Measurements from ENCODE around the gene LRRC7.

LRRC7 gene

GRCh38 chr1:69567652-69568420 lies at the start of gene LRRC7:
LRRC7 (plus strand) TSS chr1:69567922; CDS start chr1:69568640, 718 bp downstream.
- TF ChIP-seq MAX (IDR thresholded peaks at IDR 0.05) (0 out of 2 replicates have a peak, but pooled peaks have one; percentile 6), EGR1 (IDR thresholded peaks at IDR 0.05) (no peak)

GRCh38 chr1:69519006-69519405 lies 48.7 kb upstream of the LRRC7 start:
- TF ChIP-seq TAF1 (IDR thresholded peaks at IDR 0.05; ENCODE audit: low read depth) (no peak), RAD21 (IDR thresholded peaks at IDR 0.05; ENCODE audit: low read depth) (no peak), TCF12 (IDR thresholded peaks at IDR 0.05; ENCODE audit: low read depth) (no peak), ZBTB7A (IDR thresholded peaks at IDR 0.05; ENCODE audit: low read depth) (no peak)
- TF ChIP-seq, protein P1, sequence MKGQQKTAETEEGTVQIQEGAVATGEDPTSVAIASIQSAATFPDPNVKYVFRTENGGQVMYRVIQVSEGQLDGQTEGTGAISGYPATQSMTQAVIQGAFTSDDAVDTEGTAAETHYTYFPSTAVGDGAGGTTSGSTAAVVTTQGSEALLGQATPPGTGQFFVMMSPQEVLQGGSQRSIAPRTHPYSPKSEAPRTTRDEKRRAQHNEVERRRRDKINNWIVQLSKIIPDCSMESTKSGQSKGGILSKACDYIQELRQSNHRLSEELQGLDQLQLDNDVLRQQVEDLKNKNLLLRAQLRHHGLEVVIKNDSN (IDR thresholded peaks at IDR 0.05): no peak

- TF ChIP-seq TAF1 (IDR thresholded peaks at IDR 0.05; ENCODE audit: low read depth) (no peak), TEAD4 (IDR thresholded peaks at IDR 0.05) (no peak), ZBTB7A (IDR thresholded peaks at IDR 0.05; ENCODE audit: low read depth) (no peak), TCF12 (IDR thresholded peaks at IDR 0.05; ENCODE audit: low read depth) (no peak), MAX (IDR thresholded peaks at IDR 0.05) (no peak), YY1 (IDR thresholded peaks at IDR 0.05; ENCODE audit: low read depth) (no peak), RAD21 (IDR thresholded peaks at IDR 0.05; ENCODE audit: low read depth) (no peak), EGR1 (IDR thresholded peaks at IDR 0.05) (no peak), CREB1 (IDR thresholded peaks at IDR 0.05; ENCODE audit: low read depth) (no peak), EP300 (IDR thresholded peaks at IDR 0.05; ENCODE audit: borderline replicate concordance) (no peak), FOXM1 (IDR thresholded peaks at IDR 0.05; ENCODE audit: borderline replicate concordance, low read depth) (no peak), CEBPB (IDR thresholded peaks at IDR 0.05) (no peak), NFIC (IDR thresholded peaks at IDR 0.05) (no peak)
- TF ChIP-seq, protein P1 (IDR thresholded peaks at IDR 0.05): no peak
- TF ChIP-seq, protein P2, sequence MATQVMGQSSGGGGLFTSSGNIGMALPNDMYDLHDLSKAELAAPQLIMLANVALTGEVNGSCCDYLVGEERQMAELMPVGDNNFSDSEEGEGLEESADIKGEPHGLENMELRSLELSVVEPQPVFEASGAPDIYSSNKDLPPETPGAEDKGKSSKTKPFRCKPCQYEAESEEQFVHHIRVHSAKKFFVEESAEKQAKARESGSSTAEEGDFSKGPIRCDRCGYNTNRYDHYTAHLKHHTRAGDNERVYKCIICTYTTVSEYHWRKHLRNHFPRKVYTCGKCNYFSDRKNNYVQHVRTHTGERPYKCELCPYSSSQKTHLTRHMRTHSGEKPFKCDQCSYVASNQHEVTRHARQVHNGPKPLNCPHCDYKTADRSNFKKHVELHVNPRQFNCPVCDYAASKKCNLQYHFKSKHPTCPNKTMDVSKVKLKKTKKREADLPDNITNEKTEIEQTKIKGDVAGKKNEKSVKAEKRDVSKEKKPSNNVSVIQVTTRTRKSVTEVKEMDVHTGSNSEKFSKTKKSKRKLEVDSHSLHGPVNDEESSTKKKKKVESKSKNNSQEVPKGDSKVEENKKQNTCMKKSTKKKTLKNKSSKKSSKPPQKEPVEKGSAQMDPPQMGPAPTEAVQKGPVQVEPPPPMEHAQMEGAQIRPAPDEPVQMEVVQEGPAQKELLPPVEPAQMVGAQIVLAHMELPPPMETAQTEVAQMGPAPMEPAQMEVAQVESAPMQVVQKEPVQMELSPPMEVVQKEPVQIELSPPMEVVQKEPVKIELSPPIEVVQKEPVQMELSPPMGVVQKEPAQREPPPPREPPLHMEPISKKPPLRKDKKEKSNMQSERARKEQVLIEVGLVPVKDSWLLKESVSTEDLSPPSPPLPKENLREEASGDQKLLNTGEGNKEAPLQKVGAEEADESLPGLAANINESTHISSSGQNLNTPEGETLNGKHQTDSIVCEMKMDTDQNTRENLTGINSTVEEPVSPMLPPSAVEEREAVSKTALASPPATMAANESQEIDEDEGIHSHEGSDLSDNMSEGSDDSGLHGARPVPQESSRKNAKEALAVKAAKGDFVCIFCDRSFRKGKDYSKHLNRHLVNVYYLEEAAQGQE (IDR thresholded peaks at IDR 0.05; ENCODE audit: low read depth): no peak
Observed at GRCh38 chr1:69520326-69520725, 47.4 kb upstream of the LRRC7 start.

GRCh38 chr1:69523032-69523431 lies 44.7 kb upstream of the LRRC7 start:
- TF ChIP-seq ZBTB7A (IDR thresholded peaks at IDR 0.05; ENCODE audit: low read depth) (no peak), RAD21 (IDR thresholded peaks at IDR 0.05; ENCODE audit: low read depth) (no peak), YY1 (IDR thresholded peaks at IDR 0.05; ENCODE audit: low read depth) (no peak), FOXM1 (IDR thresholded peaks at IDR 0.05; ENCODE audit: borderline replicate concordance, low read depth) (no peak), TEAD4 (IDR thresholded peaks at IDR 0.05) (no peak), EP300 (IDR thresholded peaks at IDR 0.05; ENCODE audit: borderline replicate concordance) (no peak)

DNA sequence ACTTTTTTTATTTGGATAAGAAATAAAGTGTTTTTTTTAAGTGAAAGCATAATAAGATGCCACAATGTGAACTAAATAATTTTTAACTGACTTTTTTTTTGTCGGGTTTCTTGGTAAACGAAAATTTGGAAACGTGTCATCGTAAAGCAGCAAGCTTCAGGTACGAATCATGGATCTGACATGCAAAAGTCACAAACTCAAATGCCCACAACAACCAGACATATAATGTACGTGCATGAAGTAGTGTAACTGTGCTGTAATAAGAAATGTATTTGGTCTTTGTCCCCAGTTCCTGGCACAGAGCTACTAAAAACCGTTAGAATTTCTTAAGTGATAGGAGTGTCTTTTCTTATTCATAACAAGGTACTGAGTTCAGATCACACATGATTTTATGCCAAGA lies 44.3 kb upstream of the LRRC7 start:
- no peak for TF ChIP-seq CREB1 (IDR thresholded peaks at IDR 0.05; ENCODE audit: low read depth)
- no peak for TF ChIP-seq NFIC (IDR thresholded peaks at IDR 0.05)
- TF ChIP-seq, protein P2 (IDR thresholded peaks at IDR 0.05; ENCODE audit: low read depth): no peak
- TF ChIP-seq CEBPB (IDR thresholded peaks at IDR 0.05): no peak
- no peak for TF ChIP-seq TAF1 (IDR thresholded peaks at IDR 0.05; ENCODE audit: low read depth)
- TF ChIP-seq MAX (IDR thresholded peaks at IDR 0.05): no peak
- no peak for TF ChIP-seq FOXM1 (IDR thresholded peaks at IDR 0.05; ENCODE audit: borderline replicate concordance, low read depth)
- TF ChIP-seq ZBTB7A (IDR thresholded peaks at IDR 0.05; ENCODE audit: low read depth): no peak

- no peak for TF ChIP-seq CREB1 (IDR thresholded peaks at IDR 0.05; ENCODE audit: low read depth)
- TF ChIP-seq NFIC (IDR thresholded peaks at IDR 0.05): no peak
Observed at GRCh38 chr1:69524015-69524414, 43.7 kb upstream of the LRRC7 start.
